Activated effector memory CD4-positive, alpha-beta T cell treated with Interleukin-2 at 50 U/mL for 16 hours (primary cell): ENCODE measurements around the gene COL28A1.

Experiments used
- DNase-seq: peaks from one replicate; pipeline ENCODE4 v3.0.0-alpha.2; 2020

COL28A1 gene

DNA sequence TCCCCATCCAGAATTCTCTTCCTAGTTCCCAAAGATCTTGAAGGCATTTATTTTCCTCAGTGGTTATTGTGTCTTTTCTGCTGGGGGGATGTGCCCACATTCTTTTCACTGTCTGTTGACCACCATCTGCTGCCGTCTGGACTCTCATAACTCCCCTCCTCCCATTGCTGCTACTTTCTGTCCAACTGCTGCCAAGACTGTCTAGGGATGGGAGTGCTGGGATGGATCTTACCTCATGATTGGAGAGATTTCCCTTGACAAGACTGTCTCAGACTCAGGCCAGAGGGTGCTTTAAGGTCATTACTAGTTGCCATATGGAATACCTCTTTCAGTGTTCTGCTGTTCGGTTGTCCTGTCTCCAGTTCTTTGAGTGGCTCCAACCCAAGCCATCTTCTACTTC lies 211.8 kb downstream of the COL28A1 start:
- no peak for DNase-seq

- DNase-seq = no peak
Measured at GRCh38 chr7:7323352-7323751, 212.3 kb downstream of the COL28A1 start.

DNA sequence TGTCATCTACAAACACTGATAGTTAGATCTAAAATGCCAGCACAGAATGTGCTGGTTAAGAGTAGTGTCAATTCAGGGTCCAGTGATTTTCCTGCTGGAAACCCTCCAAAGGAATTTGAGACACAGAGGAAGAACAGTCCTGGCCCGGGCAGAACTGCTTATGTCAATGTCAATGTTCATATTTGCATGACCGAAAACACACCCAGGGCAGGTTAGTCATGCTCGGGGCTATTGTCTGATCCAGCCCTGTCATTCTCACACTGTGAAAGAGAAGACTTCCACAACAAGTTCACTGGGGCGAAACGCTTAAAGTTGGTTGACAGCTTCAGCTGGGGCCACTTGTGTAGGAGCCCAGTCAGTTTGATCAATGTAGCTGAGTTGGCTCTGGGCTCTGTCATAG lies 214.0 kb downstream of the COL28A1 start:
- DNase-seq = no peak

GRCh38 chr7:7318601-7319000 lies 217.1 kb downstream of the COL28A1 start:
- no peak for DNase-seq

GRCh38 chr7:7317850-7318249 lies 217.8 kb downstream of the COL28A1 start:
- no peak for DNase-seq

DNA sequence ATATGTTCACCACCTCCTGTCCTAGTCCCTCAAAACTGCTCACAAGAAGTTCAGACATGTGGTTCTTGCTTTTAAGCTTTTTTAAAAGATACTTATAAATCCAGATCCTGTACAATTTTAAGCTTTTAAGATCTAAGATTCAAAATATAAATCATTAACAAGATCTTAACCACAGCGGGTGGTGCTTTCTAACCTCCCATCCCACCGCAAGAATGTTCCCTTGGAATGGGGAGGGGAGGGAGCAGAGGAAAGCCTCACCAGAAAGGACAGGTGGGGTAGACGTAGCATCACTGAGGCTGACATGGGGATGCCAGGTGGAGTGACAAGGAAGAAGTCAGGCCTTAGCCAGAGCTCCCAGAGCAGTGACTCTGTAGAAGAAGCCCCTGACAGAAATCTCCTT lies 219.8 kb downstream of the COL28A1 start:
- DNase-seq = no peak

DNA sequence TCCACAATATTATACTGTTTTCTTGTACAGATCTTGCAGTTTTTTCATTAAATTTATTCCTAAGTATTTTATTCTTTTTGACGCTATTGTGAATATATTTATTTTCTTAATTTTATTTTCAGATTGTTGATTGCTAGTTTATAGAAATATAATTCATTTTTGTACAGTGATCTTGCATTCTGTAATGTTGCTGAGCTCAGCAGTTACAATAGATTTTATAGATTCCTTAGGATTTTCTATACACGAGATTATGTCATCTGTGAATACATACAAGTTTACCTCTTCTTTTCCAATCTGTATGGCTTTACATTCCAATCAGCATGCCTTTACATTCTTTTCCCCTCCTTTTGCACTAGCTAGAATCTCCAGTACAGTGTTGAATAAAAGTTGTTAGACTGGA lies 223.3 kb downstream of the COL28A1 start:
- no peak for DNase-seq

DNA sequence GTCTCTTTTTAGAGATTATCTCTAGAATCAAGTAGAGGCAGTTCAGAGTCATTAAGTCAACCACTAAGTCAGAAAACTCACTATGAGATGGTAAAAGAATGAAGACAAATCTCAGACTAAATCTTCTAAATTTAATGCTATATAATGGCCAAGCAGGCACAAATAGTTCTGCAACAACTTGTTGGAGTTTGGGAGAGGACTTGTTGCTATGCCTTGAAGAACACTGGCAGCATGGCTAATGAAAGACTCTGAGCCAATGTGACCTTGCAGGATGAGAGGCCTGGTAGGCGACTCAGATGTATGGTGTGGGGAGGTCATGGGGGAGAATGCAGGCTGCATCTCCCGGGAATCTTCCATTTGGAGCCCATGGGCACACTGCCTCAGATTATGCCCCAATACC lies 224.7 kb downstream of the COL28A1 start:
- DNase-seq = no peak

- DNase-seq = no peak
Measured at GRCh38 chr7:7309203-7309602, 226.5 kb downstream of the COL28A1 start.
